ENCODE data around the gene ZNF616.

Gene ZNF616

GRCh38 chr19:52139252-52140031 is at the start of gene ZNF616:
Gene ZNF616, minus strand, starts transcription at chr19:52139938. Its CDS starts 9,426 bp downstream, at chr19:52130512.
- DNase-seq, result peak; percentile 77 to 95

GRCh38 chr19:52188822-52189734 is 49.3 kb upstream of the ZNF616 start:
- DNase-seq, result no peak

- no peak for DNase-seq
Measured at GRCh38 chr19:52187407-52187806, 47.7 kb upstream of the ZNF616 start.

GRCh38 chr19:52176574-52176973 is 36.8 kb upstream of the ZNF616 start:
- DNase-seq, result no peak

GRCh38 chr19:52172347-52172746 is 32.6 kb upstream of the ZNF616 start:
- no peak for DNase-seq

- peak; percentile 95 for DNase-seq
Measured at GRCh38 chr19:52171321-52172169, 31.8 kb upstream of the ZNF616 start, which contains the start of gene ZNF836. Gene ZNF836, minus strand, starts transcription at chr19:52171621. Its CDS starts 3,549 bp downstream, at chr19:52168072.

GRCh38 chr19:52170863-52171320 is 31.2 kb upstream of the ZNF616 start:
- no peak for DNase-seq

GRCh38 chr19:52170304-52170703 is 30.6 kb upstream of the ZNF616 start:
- no peak for DNase-seq

- no peak for DNase-seq
Measured at GRCh38 chr19:52155596-52156359, 16.0 kb upstream of the ZNF616 start.

GRCh38 chr19:52148256-52148655 is 8.5 kb upstream of the ZNF616 start:
- no peak for DNase-seq

GRCh38 chr19:52142001-52142595 is 2.4 kb upstream of the ZNF616 start:
- DNase-seq, result no peak

- DNase-seq, result no peak
Measured at GRCh38 chr19:52141203-52141602, 1.5 kb upstream of the ZNF616 start.

GRCh38 chr19:52140032-52140710 is 433 bp upstream of the ZNF616 start:
- peak in 1 of 2 donors; percentile 97 for DNase-seq

- DNase-seq, result no peak
Measured at GRCh38 chr19:52138983-52139251, 821 bp downstream of the ZNF616 start.

- DNase-seq, result no peak
Measured at GRCh38 chr19:52138278-52138982, 1.3 kb downstream of the ZNF616 start.

- DNase-seq, result no peak
Measured at GRCh38 chr19:52120286-52120685, 19.5 kb downstream of the ZNF616 start.

- no peak for DNase-seq
Measured at GRCh38 chr19:52115526-52116053, 24.1 kb downstream of the ZNF616 start.

GRCh38 chr19:52114691-52115090 is 25.0 kb downstream of the ZNF616 start:
- DNase-seq, result no peak

GRCh38 chr19:52112624-52113023 is 27.1 kb downstream of the ZNF616 start:
- no peak for DNase-seq

GRCh38 chr19:52110780-52111179 is 29.0 kb downstream of the ZNF616 start:
- no peak for DNase-seq
